GM04504 (cell line): ENCODE results near the gene MRPL55.

Experiments used
- DNase-seq: peaks from one replicate; pipeline ENCODE4 v3.0.0-alpha.2; 2012; ENCODE audit warnings: low read depth

MRPL55 gene

GRCh38 chr1:228084797-228085196 is 24.3 kb downstream of the MRPL55 start:
- DNase-seq: no peak

GRCh38 chr1:228084325-228084724 is 24.8 kb downstream of the MRPL55 start:
- DNase-seq: peak; percentile 67

- no peak for DNase-seq
These were observed 25.2 kb downstream of the MRPL55 start for GRCh38 chr1:228083871-228084278.

GRCh38 chr1:228082918-228083870 is 25.9 kb downstream of the MRPL55 start:
- peak; percentile 36 for DNase-seq

- peak; percentile 90 for DNase-seq
These were observed 26.7 kb downstream of the MRPL55 start, which contains the start of gene ARF1 for GRCh38 chr1:228082214-228082917. Gene ARF1, plus strand, starts transcription at chr1:228082708. Its CDS starts 14,407 bp downstream, at chr1:228097115.

- DNase-seq: no peak
These were observed 27.4 kb downstream of the MRPL55 start for GRCh38 chr1:228081578-228082213.

- DNase-seq: no peak
These were observed 28.0 kb downstream of the MRPL55 start for GRCh38 chr1:228081144-228081543.

- no peak for DNase-seq
These were observed 29.4 kb downstream of the MRPL55 start for GRCh38 chr1:228079601-228080263.

GRCh38 chr1:228079013-228079412 is 30.1 kb downstream of the MRPL55 start:
- no peak for DNase-seq

- no peak for DNase-seq
These were observed 31.4 kb downstream of the MRPL55 start for GRCh38 chr1:228077565-228078330.

GRCh38 chr1:228076796-228077430 is 32.2 kb downstream of the MRPL55 start:
- no peak for DNase-seq

- DNase-seq: no peak
These were observed 33.3 kb downstream of the MRPL55 start for GRCh38 chr1:228075801-228076271.

- DNase-seq: no peak
These were observed 34.0 kb downstream of the MRPL55 start for GRCh38 chr1:228074954-228075730.

- DNase-seq: no peak
These were observed 35.1 kb downstream of the MRPL55 start for GRCh38 chr1:228073857-228074545.

GRCh38 chr1:228073061-228073856 is 35.8 kb downstream of the MRPL55 start:
- no peak for DNase-seq

GRCh38 chr1:228072658-228073043 is 36.4 kb downstream of the MRPL55 start:
- DNase-seq: no peak

GRCh38 chr1:228071839-228072657 is 37.1 kb downstream of the MRPL55 start:
- DNase-seq: no peak
